ENCODE results near the gene CRK. TPM values are rescaled to one million over a fixed set of nuclear protein-coding genes. Genes with fewer than 3 reads are reported as not detected.
"Not testable (repeated sequence)": the region's sequence is repeated elsewhere in the genome, so short reads cannot be mapped to it uniquely, and the experiment has no call there.

Gene CRK
- polyA plus RNA-seq, 1 donor from 2014 or later: 28.3 TPM

DNA sequence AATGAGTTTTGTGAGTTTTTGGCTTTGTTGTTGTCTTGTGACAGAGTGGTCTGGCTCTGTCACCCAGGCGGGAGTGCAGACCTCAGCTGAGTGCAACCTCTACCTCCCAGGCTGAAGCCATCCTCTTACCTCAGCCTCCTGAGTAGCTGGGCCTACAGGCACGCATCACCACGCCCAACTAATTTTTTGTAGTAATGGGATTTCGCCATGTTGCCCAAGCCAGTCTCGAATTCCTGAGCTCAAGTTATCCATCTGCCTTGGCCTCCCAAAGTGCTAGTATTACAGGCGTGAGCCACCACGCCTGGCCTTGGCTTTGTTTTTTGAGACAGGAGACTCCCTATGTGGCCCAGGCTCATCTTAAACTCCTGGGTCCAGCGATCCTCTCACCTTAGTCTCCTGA, 15.1 kb downstream of the CRK start:
- H3K4me3 Mint-ChIP-seq: no peak overlapping the region
- H3K27ac Mint-ChIP-seq: no peak overlapping the region
- H3K27me3 Mint-ChIP-seq: no peaks in the 10 kb centered on the region
- H3K4me1 Mint-ChIP-seq: peaks cover 5 to 14% (median 7%) of the 10 kb centered on the region in 3 donors
- peaks cover 3% of the 10 kb centered on the region for H3K36me3 Mint-ChIP-seq
- H3K9me3 Mint-ChIP-seq: no peaks in the 10 kb centered on the region

DNA sequence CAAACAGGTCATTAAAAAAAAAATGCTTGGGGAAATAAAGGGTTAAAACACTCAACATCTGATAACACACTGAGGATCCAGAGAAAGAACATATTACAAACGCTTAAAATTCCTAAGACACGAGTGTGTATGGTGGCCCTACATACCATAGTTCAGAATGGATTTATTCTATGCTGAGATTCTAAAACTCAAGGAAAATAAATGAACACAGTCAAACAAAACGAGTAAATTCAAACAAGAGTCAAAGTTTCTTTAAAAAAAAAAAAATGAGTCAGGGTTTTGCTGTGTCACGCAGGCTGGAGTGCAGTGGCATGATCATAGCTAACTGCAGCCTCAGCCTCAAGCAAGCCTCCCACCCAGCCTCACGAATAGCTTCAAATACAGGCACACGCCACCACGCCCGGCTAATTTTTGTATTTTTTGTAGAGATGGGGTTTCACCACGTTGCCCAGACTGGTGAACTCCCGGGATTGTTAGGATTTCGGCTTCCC, 17.4 kb downstream of the CRK start:
- no peaks in the 10 kb centered on the region for H3K9me3 Mint-ChIP-seq
- no peaks in the 10 kb centered on the region for H3K27me3 Mint-ChIP-seq
- no peak overlapping the region for H3K4me3 Mint-ChIP-seq
- H3K4me1 Mint-ChIP-seq: peaks cover 0 to 11% (median 6%) of the 10 kb centered on the region in 3 donors
- H3K36me3 Mint-ChIP-seq: peaks cover 5% of the 10 kb centered on the region
- no peak overlapping the region for H3K27ac Mint-ChIP-seq

DNA sequence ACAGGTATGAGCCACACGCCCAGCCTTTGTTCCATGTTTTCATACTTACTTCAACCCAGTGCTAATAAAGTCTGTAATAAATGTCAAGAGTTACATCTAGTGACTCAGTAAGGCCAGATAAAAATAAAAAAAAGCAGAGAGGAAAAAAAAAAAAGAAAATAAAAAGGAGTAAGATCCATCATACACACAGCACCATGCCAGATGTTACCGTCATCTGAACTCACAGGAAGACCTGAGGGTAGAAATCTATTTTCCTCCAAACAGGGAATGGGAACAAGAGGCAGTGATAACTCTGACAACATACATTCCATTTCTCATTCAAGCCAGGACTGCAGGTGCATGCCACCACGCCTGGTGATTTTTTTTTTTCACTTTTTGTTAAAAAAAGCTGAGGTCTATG, 20.7 kb downstream of the CRK start:
- Mint-ChIP-seq H3K27me3 (no peaks in the 10 kb centered on the region), H3K36me3 (peaks cover 5% of the 10 kb centered on the region), H3K27ac (peak overlapping the region in 1 of 3 donors; percentile 46), H3K9me3 (no peaks in the 10 kb centered on the region), H3K4me1 (peaks cover 9 to 25% (median 11%) of the 10 kb centered on the region in 3 donors), H3K4me3 (no peak overlapping the region)

DNA sequence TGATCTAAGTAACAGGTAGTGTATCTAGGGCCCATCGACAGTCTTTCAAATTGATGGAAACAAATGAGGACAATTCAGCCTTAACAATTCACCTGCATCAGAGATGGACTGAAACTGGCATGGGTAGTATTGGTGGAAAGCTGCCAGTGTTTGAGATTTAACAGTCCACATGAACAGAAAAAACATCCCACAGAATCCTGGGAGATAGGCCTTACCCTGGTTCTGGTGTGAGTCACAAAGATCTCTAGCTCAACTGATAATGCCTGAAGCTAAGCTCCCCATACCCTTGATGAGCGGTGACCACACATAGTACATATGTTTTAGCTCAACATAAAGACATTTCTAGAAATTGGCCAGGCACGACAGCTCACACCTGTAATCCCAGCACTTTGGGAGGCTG, 21.9 kb downstream of the CRK start:
- Mint-ChIP-seq H3K27me3 (no peaks in the 10 kb centered on the region), H3K27ac (no peak overlapping the region), H3K4me1 (peaks cover 9 to 25% (median 11%) of the 10 kb centered on the region in 3 donors), H3K9me3 (no peaks in the 10 kb centered on the region), H3K36me3 (peaks cover 2% of the 10 kb centered on the region), H3K4me3 (no peak overlapping the region)

DNA sequence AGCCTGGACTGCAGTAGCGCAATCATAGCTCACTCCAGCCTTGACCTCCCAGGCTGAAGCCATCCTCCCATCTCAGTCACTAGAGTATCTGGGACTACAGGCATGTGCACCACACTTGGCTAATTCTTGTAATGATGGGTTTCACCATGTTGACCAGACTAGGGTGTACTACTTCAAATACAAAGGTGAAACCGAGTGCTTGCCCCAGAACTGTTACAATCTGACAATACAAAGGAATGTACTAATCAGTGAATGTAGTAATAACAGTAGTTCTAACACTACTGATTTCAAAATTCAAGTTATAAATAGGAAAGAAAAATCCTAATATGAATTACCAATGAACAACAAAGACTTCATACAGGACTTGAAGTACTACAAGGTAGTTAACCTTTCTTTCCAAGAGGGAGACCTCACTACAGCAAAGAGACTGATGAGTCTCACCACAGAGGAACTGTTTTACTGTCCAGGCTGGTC, 24.4 kb downstream of the CRK start:
- Mint-ChIP-seq H3K4me3 (peak overlapping the region in 1 of 4 donors; percentile 65), H3K9me3 (no peaks in the 10 kb centered on the region), H3K27me3 (no peaks in the 10 kb centered on the region), H3K27ac (no peak overlapping the region), H3K36me3 (peaks cover 2% of the 10 kb centered on the region), H3K4me1 (peaks cover 5 to 22% (median 11%) of the 10 kb centered on the region in 3 donors)

DNA sequence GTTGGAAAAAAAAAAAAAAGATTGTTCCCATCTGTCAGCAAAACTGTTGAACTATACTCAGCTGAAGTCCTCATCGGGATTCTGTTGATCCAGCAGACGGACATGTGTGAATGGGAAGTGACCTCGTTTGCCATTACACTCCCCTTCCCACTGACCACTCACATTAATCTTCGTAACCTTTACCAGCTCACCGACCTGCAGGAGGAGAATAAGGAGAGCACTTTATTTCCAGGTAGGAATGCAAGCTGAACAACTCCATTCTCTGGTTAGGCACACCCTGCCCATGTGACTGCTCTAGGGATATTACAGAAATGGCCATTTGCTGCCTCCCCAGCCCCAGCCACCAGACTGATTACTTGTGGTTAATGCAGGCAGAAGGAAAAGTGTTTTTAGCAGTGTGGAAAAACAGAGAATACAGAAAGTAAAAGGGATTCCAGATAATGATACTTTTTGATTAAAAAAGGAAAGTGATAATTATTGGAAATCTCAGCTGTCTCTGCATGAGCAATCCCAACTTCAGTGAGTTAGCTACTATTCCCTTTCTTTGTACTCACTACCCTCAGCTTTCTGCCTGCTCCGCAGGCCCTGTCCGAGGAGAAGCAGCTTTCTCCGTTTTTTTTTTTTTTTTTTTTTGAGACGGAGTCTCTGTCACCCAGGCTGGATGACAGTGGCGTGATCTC, 32.4 kb downstream of the CRK start:
- Mint-ChIP-seq H3K4me3 (no peak overlapping the region), H3K27me3 (no peaks in the 10 kb centered on the region), H3K27ac (peak overlapping the region in 1 of 3 donors; percentile 55), H3K36me3 (no peaks in the 10 kb centered on the region), H3K9me3 (no peaks in the 10 kb centered on the region), H3K4me1 (peaks cover 0 to 2% (median 0%) of the 10 kb centered on the region in 3 donors)

DNA sequence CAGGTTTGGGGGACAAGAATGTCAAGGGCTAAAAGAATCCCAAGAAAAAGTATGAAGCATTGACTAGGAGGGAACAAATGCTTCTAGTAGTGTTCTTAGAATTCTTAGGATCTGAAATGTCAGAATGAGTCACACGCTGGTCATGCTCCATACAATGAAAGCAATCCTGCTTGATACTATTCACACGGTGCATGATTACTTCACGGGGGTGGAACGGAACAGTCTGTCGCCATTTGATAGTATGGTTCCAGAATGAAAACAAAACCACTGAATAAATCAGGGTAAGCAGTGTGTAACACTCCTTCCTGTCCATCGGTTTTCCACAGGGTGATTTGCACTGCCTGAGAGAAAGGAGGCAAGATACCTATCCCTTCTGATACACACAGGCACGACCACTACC, 33.1 kb downstream of the CRK start:
- Mint-ChIP-seq H3K27ac (no peak overlapping the region), H3K27me3 (no peaks in the 10 kb centered on the region), H3K4me3 (no peak overlapping the region), H3K4me1 (peaks cover 0 to 2% (median 0%) of the 10 kb centered on the region in 3 donors), H3K9me3 (no peaks in the 10 kb centered on the region), H3K36me3 (peaks cover 1% of the 10 kb centered on the region)

DNA sequence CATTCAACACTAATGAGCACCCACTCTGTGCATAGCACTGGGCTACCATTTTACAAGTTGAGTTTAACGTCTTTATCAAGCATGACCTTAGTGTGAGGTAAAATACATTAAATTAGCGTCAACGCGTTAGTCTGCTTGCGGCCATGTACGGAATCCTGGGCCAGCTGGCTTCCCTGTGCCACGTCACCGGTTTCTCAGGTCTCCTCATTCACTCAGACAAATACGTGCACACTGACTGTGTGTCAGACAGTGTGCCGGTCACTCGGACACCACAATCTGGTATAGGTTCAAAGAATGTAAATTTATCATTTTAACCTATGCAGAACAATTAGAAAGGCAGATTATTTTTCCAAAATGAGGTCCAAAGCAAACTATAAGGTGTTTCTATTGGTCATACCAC, 34.6 kb downstream of the CRK start:
- Mint-ChIP-seq H3K27ac (peak overlapping the region in 1 of 3 donors; percentile 31), H3K4me3 (no peak overlapping the region), H3K4me1 (peaks cover 0 to 2% (median 0%) of the 10 kb centered on the region in 3 donors), H3K36me3 (peaks cover 2% of the 10 kb centered on the region), H3K27me3 (no peaks in the 10 kb centered on the region), H3K9me3 (no peaks in the 10 kb centered on the region)

DNA sequence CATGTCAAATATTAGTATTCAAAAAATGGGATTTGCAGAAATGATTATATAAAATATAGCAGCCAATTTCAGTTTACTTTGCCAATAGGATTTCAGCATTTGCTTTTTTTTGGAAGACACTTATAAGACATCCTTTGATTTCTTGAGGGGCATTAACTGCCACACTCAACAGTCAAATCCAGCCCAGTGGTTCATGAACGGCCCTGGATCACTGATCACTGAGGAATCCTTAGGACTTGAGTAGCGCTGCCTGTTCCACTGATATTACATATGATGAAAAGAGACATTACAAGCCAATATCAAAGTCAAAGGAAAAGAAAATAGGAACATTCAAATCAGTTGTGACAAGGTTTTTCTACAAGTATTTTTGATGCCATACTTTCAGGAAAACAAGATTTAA, 35.1 kb downstream of the CRK start:
- H3K36me3 Mint-ChIP-seq: peaks cover 2% of the 10 kb centered on the region

DNA sequence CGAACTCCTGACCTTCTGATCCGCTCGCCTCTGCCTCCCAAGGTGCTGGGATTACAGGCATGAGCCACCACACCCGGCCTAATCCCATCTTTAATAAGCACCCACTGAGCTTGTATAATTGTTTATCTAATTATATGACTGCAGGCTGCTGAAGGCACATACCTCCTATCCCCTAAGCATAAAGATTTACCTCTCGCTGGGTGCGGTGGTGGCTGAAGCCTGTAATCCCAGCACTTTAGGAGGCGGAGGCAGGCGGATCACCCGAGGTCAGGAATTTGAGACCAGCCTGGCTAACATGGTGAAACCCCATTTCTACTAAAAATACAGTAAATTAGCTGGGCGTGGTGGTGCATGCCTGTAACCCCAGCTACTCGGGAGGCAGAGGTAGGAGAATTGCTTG, 35.9 kb downstream of the CRK start:
- H3K4me3 Mint-ChIP-seq: no peak overlapping the region
- no peaks in the 10 kb centered on the region for H3K27me3 Mint-ChIP-seq
- no peaks in the 10 kb centered on the region for H3K9me3 Mint-ChIP-seq
- H3K27ac Mint-ChIP-seq: no peak overlapping the region
- peaks cover 0 to 1% (median 0%) of the 10 kb centered on the region in 3 donors for H3K4me1 Mint-ChIP-seq
- peaks cover 2% of the 10 kb centered on the region for H3K36me3 Mint-ChIP-seq

More for the DNA sequence above, 35.1 kb downstream of the CRK start:
- H3K27me3 Mint-ChIP-seq: no peaks in the 10 kb centered on the region
- no peak overlapping the region for H3K27ac Mint-ChIP-seq
- H3K9me3 Mint-ChIP-seq: no peaks in the 10 kb centered on the region
- H3K4me1 Mint-ChIP-seq: peaks cover 0 to 2% (median 0%) of the 10 kb centered on the region in 3 donors
- H3K4me3 Mint-ChIP-seq: no peak overlapping the region

DNA sequence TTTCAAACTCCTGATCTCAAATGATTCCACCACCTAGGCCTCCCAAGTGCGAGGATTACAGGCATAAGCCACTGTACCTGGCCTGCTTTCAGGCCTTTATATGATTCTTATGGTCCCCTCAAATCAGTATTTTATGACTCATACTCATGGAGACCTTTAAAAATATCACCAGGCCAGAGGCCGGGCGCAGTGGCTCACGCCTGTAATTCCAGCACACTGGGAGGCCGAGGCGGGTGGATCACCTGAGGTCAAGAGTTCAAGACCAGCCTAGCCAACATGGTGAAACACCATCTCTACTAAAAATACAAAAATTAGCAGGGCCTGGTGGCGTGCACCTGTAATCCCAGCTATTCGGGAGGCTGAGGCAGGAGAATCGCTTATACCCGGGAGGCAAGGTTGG, 37.6 kb downstream of the CRK start:
- H3K27me3 Mint-ChIP-seq, H3K4me3 Mint-ChIP-seq, H3K9me3 Mint-ChIP-seq, H3K4me1 Mint-ChIP-seq, H3K36me3 Mint-ChIP-seq: not testable (repeated sequence)
- peak overlapping the region in 1 of 3 donors; percentile 10 for H3K27ac Mint-ChIP-seq

DNA sequence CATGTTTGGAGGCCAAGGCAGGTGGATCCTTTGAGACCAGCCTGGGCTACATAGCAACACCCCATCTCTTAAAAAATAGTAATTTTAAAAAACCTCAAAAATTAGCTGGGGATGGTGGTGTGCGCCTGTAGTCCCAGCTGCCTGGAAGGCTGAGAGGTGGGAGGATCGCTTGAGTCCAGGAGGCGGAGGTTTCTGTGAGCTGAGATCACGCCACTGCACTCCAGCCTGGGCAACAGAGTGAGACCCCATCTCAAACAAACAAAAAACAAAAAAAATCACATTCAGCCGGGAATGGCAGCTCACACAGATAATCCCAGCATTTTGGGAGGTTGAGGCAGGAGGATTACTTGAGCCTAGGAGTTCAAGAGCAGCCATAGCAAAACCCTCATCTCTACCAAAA, 39.6 kb downstream of the CRK start:
- no peaks in the 10 kb centered on the region for H3K27me3 Mint-ChIP-seq
- no peak overlapping the region for H3K27ac Mint-ChIP-seq
- H3K9me3 Mint-ChIP-seq: no peaks in the 10 kb centered on the region
- H3K4me3 Mint-ChIP-seq: no peak overlapping the region
- peaks cover 2% of the 10 kb centered on the region for H3K36me3 Mint-ChIP-seq
- H3K4me1 Mint-ChIP-seq: peaks cover 0 to 2% (median 1%) of the 10 kb centered on the region in 3 donors

DNA sequence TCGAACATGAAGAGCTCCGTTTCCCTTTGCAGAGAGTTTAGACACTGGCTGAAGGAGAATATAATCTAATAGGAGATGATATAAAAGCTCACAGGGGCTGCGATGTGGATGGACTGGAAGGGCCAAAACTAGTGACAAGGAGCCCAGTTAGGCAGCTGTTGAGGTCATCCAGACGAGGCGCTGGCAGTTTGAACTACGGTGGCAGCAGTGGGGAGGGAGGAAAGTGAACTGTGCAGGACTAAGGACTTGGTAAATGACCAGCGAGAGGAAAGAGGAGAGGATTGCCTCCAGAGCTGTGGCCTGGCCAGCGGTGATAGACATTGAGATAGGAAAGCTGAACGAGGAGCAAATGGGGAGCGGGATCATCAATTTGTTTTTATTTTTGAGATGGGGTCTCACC, 41.4 kb downstream of the CRK start:
- H3K4me1 Mint-ChIP-seq: peaks cover 0 to 2% (median 0%) of the 10 kb centered on the region in 3 donors
- no peak overlapping the region for H3K4me3 Mint-ChIP-seq
- peak overlapping the region in 1 of 3 donors; percentile 28 for H3K27ac Mint-ChIP-seq
- no peaks in the 10 kb centered on the region for H3K27me3 Mint-ChIP-seq
- H3K36me3 Mint-ChIP-seq: peaks cover 2% of the 10 kb centered on the region
- H3K9me3 Mint-ChIP-seq: no peaks in the 10 kb centered on the region

DNA sequence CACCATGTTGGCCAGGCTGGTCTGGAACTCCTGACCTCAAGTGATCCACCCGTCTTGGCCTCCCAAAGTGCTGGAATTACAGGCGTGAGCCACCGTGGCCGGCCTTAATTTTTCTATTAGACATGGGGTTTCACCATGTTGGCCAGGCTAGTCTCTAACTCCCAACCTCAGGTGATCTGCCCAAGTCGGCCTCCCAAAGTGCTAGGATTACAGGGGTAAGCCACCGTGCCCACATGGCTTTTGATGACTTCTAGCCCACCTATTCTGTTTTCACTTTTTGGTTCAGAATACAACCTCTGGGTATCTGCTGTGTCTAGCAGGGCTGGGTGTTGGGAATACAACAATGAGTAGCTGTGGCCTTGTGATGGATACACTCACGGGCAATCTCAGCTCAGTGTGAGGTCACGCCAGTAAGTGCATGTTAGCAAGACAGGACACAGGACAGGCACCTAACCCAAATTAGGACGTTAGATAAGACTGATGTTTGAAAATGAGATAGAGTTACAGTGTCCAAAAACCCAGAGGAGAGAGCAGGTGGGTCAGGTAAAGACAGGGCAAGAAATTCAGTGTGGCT, 41.9 kb downstream of the CRK start:
- Mint-ChIP-seq H3K27me3 (no peaks in the 10 kb centered on the region), H3K4me1 (peaks cover 0 to 2% (median 0%) of the 10 kb centered on the region in 3 donors), H3K36me3 (peaks cover 2% of the 10 kb centered on the region), H3K9me3 (no peaks in the 10 kb centered on the region), H3K27ac (peak overlapping the region in 1 of 3 donors; percentile 28), H3K4me3 (no peak overlapping the region)

DNA sequence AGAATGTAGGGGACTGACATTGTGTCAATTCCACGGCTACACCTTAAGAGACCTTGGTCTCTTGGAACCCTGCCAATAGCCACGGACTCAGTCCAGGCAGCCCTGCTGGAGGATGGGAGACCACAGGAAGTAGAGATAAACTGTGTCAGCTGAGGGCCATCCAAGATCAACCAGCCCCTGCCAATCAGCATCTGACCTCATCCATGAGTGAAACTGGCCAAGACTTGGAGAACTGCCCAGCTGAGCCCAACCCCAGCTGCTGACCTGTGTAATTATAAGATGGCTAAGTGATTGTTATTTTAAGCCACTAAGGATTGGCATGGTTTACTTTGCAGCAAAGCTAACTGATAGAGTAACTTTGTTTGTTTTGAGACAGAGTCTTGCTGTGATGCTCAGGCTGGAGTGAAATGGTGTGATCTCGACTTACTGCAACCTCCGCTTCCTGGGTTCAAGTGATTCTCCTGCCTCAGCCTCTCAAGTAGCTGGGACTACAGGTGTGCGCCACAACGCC, 42.7 kb downstream of the CRK start:
- Mint-ChIP-seq H3K27ac (no peak overlapping the region), H3K36me3 (peaks cover 2% of the 10 kb centered on the region), H3K4me3 (no peak overlapping the region), H3K27me3 (no peaks in the 10 kb centered on the region), H3K9me3 (no peaks in the 10 kb centered on the region), H3K4me1 (peaks cover 0 to 2% (median 0%) of the 10 kb centered on the region in 3 donors)

Measured in IgD-negative memory B cell (primary cell).